NCI-H1694 treated with DMSO at 0.1 percent for 48 hours (cell line): ENCODE data around the gene CNTNAP3.
"Not testable (repeated sequence)": the region's sequence is repeated elsewhere in the genome, so short reads cannot be mapped to it uniquely, and the experiment has no call there.

Experiments used
- DNase-seq: peaks from one replicate; lab custom pipeline; 2025; lab: John Stamatoyannopoulos, UW

The CNTNAP3 gene

DNA sequence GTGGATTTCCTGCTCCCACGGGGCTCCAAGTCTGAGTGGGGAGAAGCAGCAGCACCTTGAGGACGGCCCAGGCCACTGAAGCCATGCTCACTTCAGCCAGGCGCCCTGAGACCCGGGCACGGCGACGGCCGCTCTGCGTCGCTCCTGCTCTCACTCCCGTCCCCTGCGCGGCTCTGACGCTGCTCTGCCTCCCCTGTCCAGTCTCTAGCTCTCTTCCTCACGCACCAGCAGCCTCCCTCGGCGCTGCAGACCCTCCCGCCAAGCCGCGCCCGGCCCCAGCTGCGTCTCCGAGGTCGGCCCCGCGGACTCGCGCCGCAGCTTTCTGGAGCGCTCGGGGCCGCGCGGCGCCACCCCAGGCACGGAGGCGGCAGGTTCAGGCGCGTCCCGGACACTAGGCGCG lies at the start of gene CNTNAP3:
Gene CNTNAP3 (minus strand): TSS at position 188 of the 400 bp plus-strand sequence. CDS start 103 bp downstream, at position 85.
- not testable (repeated sequence) for DNase-seq

DNA sequence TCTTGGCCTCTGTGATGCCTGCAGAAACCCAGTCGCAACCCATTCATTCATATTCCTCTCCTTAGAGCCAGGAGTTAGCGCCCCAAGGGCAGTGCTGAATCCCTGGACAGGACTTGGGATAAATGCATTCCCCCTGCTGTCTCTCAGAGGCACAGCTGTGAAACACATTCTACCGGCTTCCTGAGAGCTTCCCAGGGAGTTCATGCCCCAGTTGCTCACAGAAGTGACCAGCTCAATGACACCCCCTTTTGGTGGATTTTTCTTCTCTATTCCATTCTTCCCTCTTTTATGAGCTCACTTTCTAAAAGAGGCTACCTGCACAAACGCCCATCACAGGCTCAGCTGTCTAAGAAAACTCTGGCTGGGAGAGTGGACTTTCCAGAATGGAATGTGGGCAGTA lies 8.0 kb downstream of the CNTNAP3 start:
- DNase-seq = not testable (repeated sequence)

- DNase-seq = not testable (repeated sequence)
These were observed 45.5 kb downstream of the CNTNAP3 start for GRCh38 chr9:39242513-39242912.

DNA sequence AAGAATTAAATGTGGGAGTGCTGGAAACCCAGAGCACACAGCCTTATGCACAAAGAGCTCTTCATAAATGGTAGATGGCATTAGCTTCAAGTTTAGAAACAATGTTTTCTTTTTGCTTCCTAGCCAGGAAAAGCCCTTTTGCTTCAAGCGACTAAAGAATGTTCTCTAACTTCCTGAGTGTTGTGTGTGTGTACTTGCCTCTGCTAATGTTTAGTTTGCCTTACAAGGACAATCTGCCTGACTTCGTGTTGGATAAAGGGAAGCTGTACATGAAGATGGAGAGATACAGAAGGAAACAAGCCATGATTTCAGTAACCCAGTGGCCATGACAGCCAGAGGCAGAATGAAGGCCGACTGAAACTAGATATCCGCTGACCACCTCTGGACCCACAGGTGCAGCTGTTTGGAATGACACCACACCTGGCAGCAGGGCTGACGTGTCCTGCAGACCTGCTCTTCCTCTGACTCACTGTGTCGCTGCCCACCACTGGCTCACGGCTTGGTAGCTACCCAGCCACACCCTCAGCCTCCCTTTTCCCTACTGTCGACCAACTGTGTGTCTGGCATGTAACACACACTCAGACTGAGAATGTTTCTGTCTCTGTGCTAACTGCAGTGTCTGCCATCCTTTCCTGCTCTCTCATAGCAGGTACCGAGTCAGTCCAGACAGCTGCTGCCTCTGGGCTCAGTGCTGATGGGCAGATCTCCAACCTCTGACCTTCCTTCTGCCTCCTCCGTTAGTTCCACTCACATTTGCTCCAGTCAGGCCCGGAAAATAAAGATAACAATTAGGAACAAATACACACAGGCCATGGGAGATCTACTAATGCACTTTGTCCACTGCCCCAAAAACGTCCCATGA lies 55.6 kb downstream of the CNTNAP3 start:
- not testable (repeated sequence) for DNase-seq

- not testable (repeated sequence) for DNase-seq
These were observed 72.0 kb downstream of the CNTNAP3 start for GRCh38 chr9:39215976-39216375.

DNA sequence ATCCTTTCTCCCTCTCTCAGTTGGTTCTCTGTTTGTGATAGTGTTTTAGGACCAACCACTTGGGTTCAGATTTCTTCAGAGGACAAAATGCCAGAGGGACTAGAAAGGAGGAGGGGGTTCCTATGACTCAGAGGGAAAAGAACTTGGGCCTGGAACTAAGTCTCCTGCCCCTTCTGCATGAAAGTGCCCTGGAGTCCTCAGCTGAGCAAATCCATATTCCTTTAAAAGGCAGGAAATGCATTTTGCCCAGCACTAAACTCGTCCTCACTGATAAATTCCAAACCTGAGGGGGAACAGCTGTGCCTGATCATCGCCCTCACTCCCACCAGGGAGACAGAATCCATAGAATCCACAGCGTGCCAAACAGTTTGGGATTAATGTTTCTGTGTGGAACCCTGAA lies 78.2 kb downstream of the CNTNAP3 start:
- DNase-seq = not testable (repeated sequence)

DNA sequence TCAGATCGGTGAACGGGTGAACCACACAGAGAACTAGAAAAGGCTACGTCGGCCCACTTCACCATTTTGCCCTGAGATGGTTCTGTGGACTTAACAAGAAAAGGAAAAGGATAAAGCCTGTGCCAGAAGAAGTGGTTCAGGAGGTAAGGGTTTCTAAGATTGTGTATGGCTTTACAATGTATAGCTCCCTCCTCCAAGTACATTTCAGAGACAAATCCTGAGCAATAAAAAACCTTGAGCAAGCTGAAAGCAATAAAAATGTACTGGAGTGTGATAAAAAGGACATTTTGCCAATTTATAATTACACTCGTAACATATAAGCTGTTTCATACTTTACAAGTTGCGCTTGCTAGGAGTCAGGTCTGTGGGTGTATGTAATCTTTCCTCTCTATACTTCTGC lies 81.3 kb downstream of the CNTNAP3 start:
- DNase-seq = not testable (repeated sequence)

DNA sequence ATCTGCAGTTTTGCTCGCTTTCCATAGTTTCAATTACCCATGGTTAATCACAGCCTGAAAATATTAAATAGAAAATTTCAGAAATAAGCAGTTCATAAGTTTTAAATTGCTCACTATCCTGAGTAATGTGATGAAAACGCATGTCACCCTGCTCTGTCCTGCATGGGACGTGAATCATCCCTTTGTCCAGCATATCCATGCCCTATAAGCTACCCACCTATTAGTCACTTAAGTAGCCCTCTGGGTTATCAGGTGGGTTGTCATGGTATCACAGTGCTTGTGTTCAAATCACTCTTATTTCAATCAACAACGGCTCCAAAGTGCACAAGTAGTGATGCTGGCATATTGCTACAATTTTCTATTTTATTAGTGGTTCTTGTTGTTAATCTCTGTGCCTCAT lies 82.1 kb downstream of the CNTNAP3 start:
- not testable (repeated sequence) for DNase-seq

- DNase-seq = not testable (repeated sequence)
These were observed 87.6 kb downstream of the CNTNAP3 start for GRCh38 chr9:39200412-39200811.

- not testable (repeated sequence) for DNase-seq
These were observed 89.8 kb downstream of the CNTNAP3 start for GRCh38 chr9:39198000-39198709.

- DNase-seq = not testable (repeated sequence)
These were observed 116.6 kb downstream of the CNTNAP3 start for GRCh38 chr9:39171370-39171769.

DNA sequence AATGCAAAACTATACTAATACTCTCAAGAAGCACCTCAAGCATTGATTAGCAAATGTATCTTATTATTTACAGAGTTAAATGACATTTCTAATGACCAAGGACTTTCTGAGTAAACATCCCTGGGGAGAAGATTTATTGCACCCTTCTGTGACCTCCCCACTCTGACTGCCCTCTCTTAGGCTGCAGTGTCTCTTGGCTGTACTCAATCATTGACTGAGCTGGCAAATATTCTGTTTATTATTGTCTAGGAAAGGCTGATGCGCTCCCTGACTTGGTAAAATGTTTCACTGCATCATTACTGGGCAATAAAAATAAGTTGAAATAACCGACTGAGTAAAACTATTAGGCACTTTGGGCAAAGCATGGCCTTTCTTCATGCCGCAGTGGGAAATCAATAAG lies 130.3 kb downstream of the CNTNAP3 start:
- not testable (repeated sequence) for DNase-seq

DNA sequence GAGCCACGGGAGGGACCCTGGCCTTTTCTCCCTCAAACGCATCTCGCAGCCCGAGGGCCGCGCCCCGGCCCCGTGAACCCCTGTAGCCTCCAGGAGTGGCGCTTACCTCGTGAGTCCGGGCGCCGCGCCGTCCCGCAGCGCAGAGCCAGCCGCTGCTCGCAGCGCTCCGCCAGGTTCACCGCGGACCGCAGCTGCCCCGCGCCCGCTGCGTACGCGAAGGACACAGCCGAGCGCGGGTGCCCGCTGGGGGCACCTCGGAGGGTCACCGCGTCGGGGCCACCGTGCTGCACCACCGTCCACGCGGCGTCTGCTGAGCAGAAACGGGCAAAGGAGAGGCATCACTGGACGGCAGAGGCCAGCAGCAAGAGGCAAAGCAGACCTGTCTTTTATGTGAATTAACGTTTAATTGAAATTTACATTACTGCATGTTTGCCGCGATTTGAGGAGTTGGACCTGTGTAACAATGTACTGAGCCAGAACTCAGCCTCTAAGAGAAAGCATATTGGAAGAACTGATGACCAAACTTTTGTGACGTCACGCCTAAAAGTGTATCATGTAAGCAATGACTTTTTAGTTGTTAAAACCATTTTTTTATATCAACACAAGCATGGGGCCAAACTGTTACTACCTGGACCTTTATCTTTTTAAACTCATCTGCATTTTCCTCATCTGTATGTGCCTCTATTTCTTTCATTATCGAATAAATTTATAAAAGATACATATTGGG lies 155.0 kb downstream of the CNTNAP3 start:
- DNase-seq = not testable (repeated sequence)

GRCh38 chr9:39121401-39121800 lies 166.6 kb downstream of the CNTNAP3 start:
- not testable (repeated sequence) for DNase-seq

DNA sequence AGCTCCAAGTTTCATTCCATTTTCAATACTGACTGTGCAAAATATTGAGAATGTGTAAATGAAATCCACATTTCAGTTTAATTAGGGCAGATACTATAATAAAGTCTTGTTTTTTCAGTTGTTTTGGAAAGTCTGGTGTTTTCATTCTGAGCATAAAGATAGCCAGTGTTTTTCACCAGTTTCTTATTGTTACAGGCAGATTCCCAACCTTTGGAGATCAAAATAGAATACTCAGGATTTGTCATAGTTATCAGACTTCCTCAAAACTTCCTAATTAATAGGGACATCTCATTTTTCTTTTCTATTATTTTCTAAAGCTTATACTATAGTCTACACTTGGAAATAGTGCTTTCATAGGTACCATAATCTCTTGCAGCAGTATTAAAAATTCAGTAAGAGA lies 176.2 kb downstream of the CNTNAP3 start:
- DNase-seq = not testable (repeated sequence)

GRCh38 chr9:39108145-39108544 lies 179.8 kb downstream of the CNTNAP3 start:
- DNase-seq = no peak

GRCh38 chr9:39097208-39097607 lies 190.8 kb downstream of the CNTNAP3 start:
- not testable (repeated sequence) for DNase-seq

DNA sequence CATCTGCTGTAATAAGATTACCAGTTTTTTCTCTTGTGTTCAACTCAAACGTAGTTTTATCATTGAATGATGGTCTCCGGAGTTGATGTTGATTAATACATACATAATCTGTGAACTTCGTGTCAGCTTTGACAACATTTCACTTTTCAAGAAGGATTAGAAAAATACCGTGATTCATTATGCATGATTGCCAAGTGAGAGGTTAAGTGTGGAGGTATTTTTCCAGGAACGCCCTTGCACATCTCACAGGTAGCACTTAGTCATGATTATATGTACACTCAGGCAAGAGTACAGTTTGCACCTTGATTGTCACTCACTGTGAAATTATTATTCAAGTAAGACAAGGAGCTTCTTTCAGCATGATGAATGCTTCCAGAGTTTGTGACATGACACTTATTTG lies 202.7 kb downstream of the CNTNAP3 start:
- not testable (repeated sequence) for DNase-seq

DNA sequence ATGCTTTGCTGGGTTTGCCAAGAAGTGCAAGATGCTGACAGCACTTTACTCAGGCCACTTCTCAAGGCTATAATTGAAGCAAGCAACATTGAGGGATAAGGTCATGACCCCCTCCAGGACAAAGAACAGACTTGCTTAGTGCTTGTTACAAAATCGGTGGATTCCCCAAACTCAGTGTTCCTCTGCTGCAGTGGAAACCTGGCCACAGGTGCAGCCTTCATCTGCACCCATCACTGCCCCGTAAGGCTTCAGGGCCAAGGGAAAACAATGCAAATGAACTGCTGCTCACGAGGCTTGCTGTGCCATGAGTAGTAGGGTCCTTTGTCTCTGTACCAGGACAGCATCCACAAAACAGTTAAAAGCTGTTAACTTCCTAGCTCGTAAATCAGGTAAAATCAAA lies 205.4 kb downstream of the CNTNAP3 start:
- not testable (repeated sequence) for DNase-seq

- not testable (repeated sequence) for DNase-seq
These were observed 207.9 kb downstream of the CNTNAP3 start for GRCh38 chr9:39080081-39080480.

DNA sequence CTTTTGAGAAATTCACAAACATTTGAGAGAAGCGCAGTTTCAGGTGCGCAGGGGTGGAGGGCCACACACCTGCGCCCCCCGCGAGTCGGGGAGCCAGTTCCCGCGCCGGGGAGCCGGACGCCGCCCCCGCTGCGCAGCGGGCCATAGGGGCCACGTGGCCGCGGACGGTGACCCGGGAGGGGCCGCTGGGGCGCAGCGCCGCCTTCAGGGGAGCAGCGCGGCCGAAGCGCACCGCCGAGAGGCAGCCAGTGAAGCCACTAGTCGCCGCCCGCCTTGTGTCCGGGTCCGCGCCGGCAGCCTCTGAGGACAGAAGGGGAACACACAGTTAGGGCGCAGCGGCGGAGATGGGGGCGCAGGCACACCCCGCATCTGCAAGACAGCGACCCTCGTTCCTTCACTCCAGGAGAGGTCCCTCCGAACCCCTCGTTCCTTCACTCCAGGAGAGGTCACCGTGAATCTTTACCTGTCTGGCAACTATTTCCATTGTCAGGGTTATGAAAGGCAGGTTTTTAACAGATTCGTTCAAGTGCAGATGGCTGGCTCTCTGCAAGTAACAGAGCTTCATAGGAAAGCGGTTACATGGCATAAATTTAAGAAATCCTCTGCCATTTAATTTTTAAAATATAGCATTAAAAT lies 209.2 kb downstream of the CNTNAP3 start:
- not testable (repeated sequence) for DNase-seq

DNA sequence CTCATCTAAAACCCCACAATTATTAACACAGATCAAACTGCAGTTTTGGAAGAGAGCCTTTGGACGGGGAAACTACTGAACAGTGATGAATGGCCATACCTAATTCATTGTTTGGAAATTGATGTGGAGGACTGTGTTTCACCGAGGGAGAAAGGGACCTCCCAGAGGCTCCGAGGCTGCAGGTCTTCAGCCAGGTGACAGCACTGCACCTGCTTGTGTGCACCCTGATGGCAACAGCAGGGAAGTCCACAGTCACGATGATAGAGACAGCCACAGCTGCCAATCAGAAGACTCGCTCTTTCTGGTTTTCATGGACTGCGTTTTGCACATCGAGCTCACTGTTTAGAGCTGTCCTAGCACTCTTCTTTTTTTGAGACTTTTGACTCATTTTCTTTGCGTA lies 214.4 kb downstream of the CNTNAP3 start:
- not testable (repeated sequence) for DNase-seq
